IMR-90 (cell line): Measurements from ENCODE around the gene KCNH5. TPM values are rescaled to one million over a fixed set of nuclear protein-coding genes. Genes with fewer than 3 reads are reported as not detected.

ENCODE experiments used
- ATAC-seq: fragments of 200-7000 bp; cut with Tn5 transposase; 2 replicates; pipeline ENCODE4 v1.9.1; 2020; ENCODE audit warnings: low read depth, mild to moderate bottlenecking, moderate library complexity
- BruUV-seq: library from RNA; stranded (reverse); fragments of 400-500 nt; replicated peaks from 2 replicates; lab custom pipeline; 2021; lab: Mats Ljungman, UMichigan
- CTCF ChIA-PET: fragments of 300-600 bp; formaldehyde crosslinking; extraction: SDS; loops from one replicate; lab custom pipeline; 2021; ENCODE audit warnings: antibody characterized with exemption; lab: Yijun Ruan, JAX
- POLR2A ChIA-PET: fragments of 300-600 bp; sonication (Branson Sonifier 250); formaldehyde crosslinking; loops from one replicate; lab custom pipeline; 2022; ENCODE audit warnings: antibody characterized with exemption; ENCODE audit not compliant: unreplicated experiment; lab: Charles Lee
- DNase-seq: peaks from one replicate; pipeline ENCODE4 v3.0.0; 2013
- H2AFZ ChIP-seq: replicated peaks from 2 replicates; pipeline ENCODE3; 2013; ENCODE audit warnings: low read length, mild to moderate bottlenecking; ENCODE audit not compliant: poor library complexity
- H2AK5ac ChIP-seq: 2 replicates; pipeline ENCODE4 v1.6.1; 2013; ENCODE audit warnings: low read depth, low read length, inconsistent platforms
- H2AK9ac ChIP-seq: replicated peaks from 2 replicates; pipeline ENCODE3; 2013; ENCODE audit warnings: mild to moderate bottlenecking, low read depth, low read length, moderate library complexity; ENCODE audit not compliant: poor library complexity
- H2BK120ac ChIP-seq: 2 replicates; pipeline ENCODE4 v1.6.1; 2013; ENCODE audit warnings: low read depth, low read length, inconsistent platforms
- H2BK15ac ChIP-seq: 3 replicates; pipeline ENCODE4 v1.6.1; 2013; ENCODE audit warnings: low read depth, low read length, inconsistent platforms
- H2BK20ac ChIP-seq: 2 replicates; pipeline ENCODE4 v1.6.1; 2013; ENCODE audit warnings: low read depth, mild to moderate bottlenecking, inconsistent platforms, low read length, moderate library complexity
- H2BK5ac ChIP-seq: 2 replicates; pipeline ENCODE4 v1.6.1; 2013; ENCODE audit warnings: mild to moderate bottlenecking, low read depth, low read length, inconsistent platforms; ENCODE audit not compliant: poor library complexity, severe bottlenecking
- H3K14ac ChIP-seq: replicated peaks from 2 replicates; pipeline ENCODE4 v1.6.1; 2013; ENCODE audit warnings: low read depth, low read length, inconsistent platforms
- H3K18ac ChIP-seq: 2 replicates; pipeline ENCODE4 v1.6.1; 2013; ENCODE audit warnings: low read depth, low read length, control low read depth
- H3K23ac ChIP-seq: 2 replicates; pipeline ENCODE4 v1.6.1; 2013; ENCODE audit warnings: low read depth, low read length, inconsistent platforms
- H3K27ac ChIP-seq: 2 replicates; pipeline ENCODE4 v1.5.1; 2013; ENCODE audit warnings: mild to moderate bottlenecking, control low read depth, low read length; ENCODE audit not compliant: insufficient read depth
- H3K27me3 ChIP-seq: 2 replicates; pipeline ENCODE4 v1.6.1; 2013; ENCODE audit warnings: low read length; ENCODE audit not compliant: control insufficient read depth, insufficient read depth
- H3K36me3 ChIP-seq: 2 replicates; pipeline ENCODE4 v1.6.1; 2013; ENCODE audit warnings: low read length, mixed read lengths; ENCODE audit not compliant: control insufficient read depth, insufficient read depth
- H3K4ac ChIP-seq: 2 replicates; pipeline ENCODE4 v1.6.1; 2013; ENCODE audit warnings: low read depth, low read length, inconsistent platforms
- H3K4me1 ChIP-seq: 2 replicates; pipeline ENCODE4 v1.6.1; 2013; ENCODE audit warnings: low read length, mixed read lengths; ENCODE audit not compliant: control insufficient read depth, insufficient read depth
- H3K4me2 ChIP-seq: 2 replicates; pipeline ENCODE4 v1.6.1; 2013; ENCODE audit warnings: low read depth, mild to moderate bottlenecking, control low read depth, low read length, moderate library complexity
- H3K4me3 ChIP-seq: 2 replicates; pipeline ENCODE4 v1.5.1; 2013; ENCODE audit warnings: low read depth, mild to moderate bottlenecking, control low read depth, low read length, moderate library complexity; ENCODE audit not compliant: insufficient read depth
- H3K56ac ChIP-seq: 2 replicates; pipeline ENCODE4 v1.6.1; 2013; ENCODE audit warnings: low read length, inconsistent platforms; ENCODE audit not compliant: insufficient read depth; ENCODE audit errors: extremely low read depth
- H3K79me1 ChIP-seq, 2 experiments: 2 replicates each; pipeline ENCODE4 v1.6.1; 2013; ENCODE audit warnings: low read length in 2 of 2, inconsistent platforms in 1 of 2, low read depth in 1 of 2
- H3K9ac ChIP-seq: 2 replicates; pipeline ENCODE4 v1.6.1; 2013; ENCODE audit warnings: low read depth, low read length, control low read depth
- H3K9me1 ChIP-seq: 2 replicates; pipeline ENCODE4 v1.6.1; 2013; ENCODE audit warnings: low read length, inconsistent platforms; ENCODE audit not compliant: insufficient read depth
- H3K9me3 ChIP-seq: 2 replicates; pipeline ENCODE4 v1.6.1; 2013; ENCODE audit warnings: low read length; ENCODE audit not compliant: control insufficient read depth, insufficient read depth
- H4K20me1 ChIP-seq: 2 replicates; pipeline ENCODE4 v1.6.1; 2013; ENCODE audit warnings: low read length, inconsistent platforms; ENCODE audit not compliant: insufficient read depth
- H4K5ac ChIP-seq: 2 replicates; pipeline ENCODE4 v1.6.1; 2013; ENCODE audit warnings: mild to moderate bottlenecking, low read depth, low read length, control low read depth
- H4K8ac ChIP-seq, 2 experiments: 2 replicates each; pipeline ENCODE4 v1.6.1; 2013; ENCODE audit warnings: low read depth in 2 of 2, low read length in 2 of 2, control low read depth in 1 of 2, inconsistent platforms in 1 of 2
- H4K91ac ChIP-seq: 2 replicates; pipeline ENCODE4 v1.6.1; 2013; ENCODE audit warnings: low read depth, low read length, inconsistent platforms; ENCODE audit not compliant: insufficient read depth
- CEBPB ChIP-seq: IDR thresholded peaks from 2 replicates; pipeline ENCODE4 v1.6.1; 2012; ENCODE audit warnings: low read depth, low read length, improper control_type of control experiment
- FOS ChIP-seq: fragments of 150-350 bp; IDR thresholded peaks from 2 replicates; pipeline ENCODE4 v1.6.1; 2016; ENCODE audit warnings: low read depth, low read length
- RFX5 ChIP-seq: IDR thresholded peaks from 2 replicates; pipeline ENCODE4 v1.8.0; 2012; ENCODE audit warnings: low read depth, mild to moderate bottlenecking, low read length, moderate library complexity
- WGBS, 2 experiments: methylation state at CpG; one replicate each; pipeline versions ENCODE4 v1.1.5 to v1.1.7; 2013; ENCODE audit warnings: missing lambda C conversion rate in 2 of 2; ENCODE audit not compliant: insufficient read length in 1 of 2; ENCODE audit errors: extremely low coverage in 2 of 2; 5-methylcytosine and 5-hydroxymethylcytosine counted together
- dilution Hi-C: fragments of 300-500 bp; cut with HindIII; formaldehyde crosslinking; loops from one replicate; pipeline ENCODE4 v1.14.3; 2018; ENCODE audit warnings: low sequenced_read_pairs; ENCODE audit not compliant: unreplicated experiment
- in situ Hi-C: fragments of 300-500 bp; cut with MboI; formaldehyde crosslinking; loops from 3 replicates; pipeline ENCODE4 v1.14.3; 2019; ENCODE audit warnings: low sequenced_read_pairs, inconsistent platforms, mixed read lengths
- intact Hi-C: fragments of 100-400 bp; cut with micrococcal nuclease; formaldehyde crosslinking; loops from 2 replicates; pipeline ENCODE4 v1.10.0; 2022
- polyA plus RNA-seq, 3 experiments: library from polyadenylated mRNA; depleted of rRNA; stranded (reverse); fragments of >200 nt; gene quantifications; 2 replicates each; pipeline ENCODE4 v1.2.3, GENCODE V29; 2012; ENCODE audit warnings: low replicate concordance in 1 of 3
- total RNA-seq: library from RNA; depleted of rRNA; stranded (reverse); fragments of >200 nt; gene quantifications from 2 replicates; pipeline ENCODE4 v1.2.3, GENCODE V29; 2012

KCNH5 gene
- total and polyA plus RNA-seq, 2 of the 4 experiments (the other 2 are of a cell fraction): under 0.01 to 0.03 TPM

GRCh38 chr14:62886461-62886860 is 158.8 kb downstream of the KCNH5 start:
- BruUV-seq: no TSS peak
- Histone ChIP-seq H2BK120ac (no peak overlapping the region), H4K5ac (no peak overlapping the region; the same call in 1 of the 2 replicates), H3K27ac (no peak overlapping the region), H2BK5ac (no peak overlapping the region), H4K91ac (no peak overlapping the region), H3K18ac (peak overlapping the region; percentile 7; the same call in 1 of the 2 replicates), H2BK15ac (no peak overlapping the region), H3K4me3 (no peak overlapping the region), H4K20me1 (no peaks in the 10 kb centered on the region), H3K4ac (no peak overlapping the region), H3K36me3 (no peaks in the 10 kb centered on the region), H2BK20ac (peak overlapping the region; percentile 71; the same call in 1 of the 2 replicates), H3K9me1 (no peaks in the 10 kb centered on the region), H3K9ac (no peak overlapping the region), H3K23ac (no peak overlapping the region), H2AFZ (no peak overlapping the region), H2AK5ac (no peak overlapping the region), H3K4me1 (peaks cover 2% of the 10 kb centered on the region; the same call in 1 of the 2 replicates), H3K14ac (no peak overlapping the region), H3K27me3 (no peaks in the 10 kb centered on the region), H3K79me1 (no peaks in the 10 kb centered on the region), H3K9me3 (no peaks in the 10 kb centered on the region), H2AK9ac (no peak overlapping the region), H3K4me2 (no peak overlapping the region), H3K56ac (no peak overlapping the region), H4K8ac (0 out of 4 replicates have a peak overlapping the region, but pooled peaks of 1 of the 2 experiments have one; percentile 27)
- in situ Hi-C loops (no loop called here), dilution Hi-C loops (no loop called here), intact Hi-C loops (no loop called here)
- ChIA-PET POLR2A (no interaction called here), CTCF (no interaction called here)
- no peak for DNase-seq
- no peak for ATAC-seq
- TF ChIP-seq RFX5 (no peak), FOS (no peak), CEBPB (no peak)
- WGBS, 2 experiments: no CpG with 5 or more reads among the region's 1 CpG
